Panc1 (cell line): ENCODE measurements around the gene GPR37L1. TPM values are rescaled to one million over a fixed set of nuclear protein-coding genes. Genes with fewer than 3 reads are reported as not detected.

Experiments used
- ATAC-seq: fragments of 200-7000 bp; cut with Tn5 transposase; 2 replicates; pipeline ENCODE4 v1.9.1; 2020; ENCODE audit warnings: mild to moderate bottlenecking, moderate library complexity
- BruUV-seq: library from RNA; stranded (reverse); fragments of 400-500 nt; replicated peaks from 2 replicates; lab custom pipeline; 2021; lab: Mats Ljungman, UMichigan
- CTCF ChIA-PET: fragments of 300-600 bp; sonication (Branson Sonifier 250); formaldehyde crosslinking; loops from one replicate; lab custom pipeline; 2022; ENCODE audit warnings: antibody characterized with exemption; lab: Charles Lee
- POLR2A ChIA-PET: fragments of 300-600 bp; sonication (Branson Sonifier 250); formaldehyde crosslinking; loops from one replicate; lab custom pipeline; 2022; ENCODE audit warnings: antibody characterized with exemption; lab: Charles Lee
- DNase-seq: peaks from one replicate; pipeline ENCODE4 v3.0.0-alpha.2; 2010; ENCODE audit warnings: low read depth, low spot score
- H3K27ac ChIP-seq: 2 replicates; pipeline ENCODE4 v1.5.1; 2011; ENCODE audit warnings: mild to moderate bottlenecking, low read length, inconsistent platforms
- H3K27me3 ChIP-seq: fragments of 200-500 bp; sonication (Bioruptor generic); 2 replicates; pipeline ENCODE4 v1.6.0; 2014; ENCODE audit warnings: low read length, inconsistent platforms; ENCODE audit not compliant: control insufficient read depth, insufficient read depth
- H3K36me3 ChIP-seq: fragments of 200-500 bp; sonication (Bioruptor generic); 2 replicates; pipeline ENCODE4 v1.5.1; 2014; ENCODE audit warnings: inconsistent platforms, mild to moderate bottlenecking, low read length, moderate library complexity; ENCODE audit not compliant: control insufficient read depth, insufficient read depth
- H3K4me1 ChIP-seq: 2 replicates; pipeline ENCODE4 v1.5.1; 2011; ENCODE audit warnings: inconsistent platforms, mild to moderate bottlenecking, low read length, moderate library complexity; ENCODE audit not compliant: control insufficient read depth, insufficient read depth
- H3K4me3 ChIP-seq, 2 experiments: 2 replicates each; pipeline ENCODE4 v1.5.1; 2011 to 2012; ENCODE audit warnings: low read depth in 2 of 2, low read length in 2 of 2, mild to moderate bottlenecking in 2 of 2, inconsistent platforms in 1 of 2, moderate library complexity in 1 of 2
- H3K9me3 ChIP-seq: fragments of 200-500 bp; sonication (Bioruptor generic); 2 replicates; pipeline ENCODE4 v1.5.1; 2014; ENCODE audit warnings: low read depth, mild to moderate bottlenecking, inconsistent platforms, low read length, moderate library complexity; ENCODE audit not compliant: control insufficient read depth, insufficient read depth
- POLR2AphosphoS5 ChIP-seq: IDR thresholded peaks from 2 replicates; pipeline ENCODE4 v1.6.1; 2012; ENCODE audit warnings: mild to moderate bottlenecking, low read depth, low read length, moderate library complexity
- SIN3A ChIP-seq: IDR thresholded peaks from 2 replicates; pipeline ENCODE4 v1.6.1; 2012; ENCODE audit warnings: low read depth, mild to moderate bottlenecking, low read length, moderate library complexity, borderline replicate concordance; ENCODE audit not compliant: insufficient read depth
- TCF7L2 ChIP-seq: IDR thresholded peaks from 2 replicates; pipeline ENCODE4 v1.6.1; 2011; ENCODE audit warnings: mild to moderate bottlenecking, low read depth, low read length, inconsistent platforms
- in situ Hi-C: cut with HindIII; loops from 2 replicates; pipeline ENCODE4 v1.10.0; 2016; ENCODE audit warnings: low sequenced_read_pairs, low pct_unique_long_range_greater_than_20kb
- intact Hi-C: fragments of 100-400 bp; cut with micrococcal nuclease; formaldehyde crosslinking; loops from one replicate; pipeline ENCODE4 v1.10.0; 2022; ENCODE audit not compliant: unreplicated experiment
- total RNA-seq: library from RNA; stranded (reverse); gene quantifications from one replicate; pipeline ENCODE4 v1.2.1, GENCODE V29; 2021; ENCODE audit not compliant: unreplicated experiment
- TF ChIP-seq, protein P1 (sequence below): fragments of 450-650 bp; IDR thresholded peaks from 2 replicates; pipeline ENCODE4 v1.5.1; 2017; ENCODE audit warnings: mild to moderate bottlenecking
- TF ChIP-seq, protein P2 (sequence below), 2 experiments: IDR thresholded peaks; 2 replicates each; pipeline ENCODE4 v1.6.1; 2011 to 2012; ENCODE audit warnings: low read depth in 2 of 2, control low read depth in 1 of 2, low read length in 1 of 2, mild to moderate bottlenecking in 1 of 2, moderate library complexity in 1 of 2; ENCODE audit not compliant: insufficient read depth in 1 of 2

The GPR37L1 gene
- total RNA-seq, 1 experiment from 2014 or later, result 0.44 TPM

DNA sequence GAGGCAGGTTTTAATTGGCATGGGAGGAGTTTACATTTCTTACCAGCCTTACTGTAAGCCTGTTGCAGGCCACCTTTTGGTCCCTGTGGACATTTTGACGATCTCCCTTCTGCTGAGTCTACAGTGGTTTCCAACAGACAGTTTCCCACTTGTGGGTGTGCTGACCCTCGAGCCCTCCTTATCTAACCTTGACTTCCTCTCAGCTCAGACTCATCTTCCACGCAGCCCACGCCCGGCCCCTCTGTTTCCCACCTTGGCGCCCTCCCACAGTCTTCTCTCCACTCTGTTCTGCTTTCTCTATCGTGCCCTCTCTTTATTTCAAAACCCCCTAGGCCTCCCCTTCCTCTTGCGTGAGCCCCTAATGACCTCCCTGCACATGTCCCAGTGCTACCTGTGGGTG is 27.9 kb downstream of the GPR37L1 start:
- peaks cover 3% of the 10 kb centered on the region; the same call in 1 of the 2 replicates for H3K4me1 ChIP-seq
- in situ Hi-C loops (no loop called here), intact Hi-C loops (no loop called here)
- no peak overlapping the region for H3K4me3 ChIP-seq
- no peak for DNase-seq
- no peaks in the 10 kb centered on the region for H3K36me3 ChIP-seq
- H3K27ac ChIP-seq, result no peak overlapping the region
- TF ChIP-seq, protein P1, sequence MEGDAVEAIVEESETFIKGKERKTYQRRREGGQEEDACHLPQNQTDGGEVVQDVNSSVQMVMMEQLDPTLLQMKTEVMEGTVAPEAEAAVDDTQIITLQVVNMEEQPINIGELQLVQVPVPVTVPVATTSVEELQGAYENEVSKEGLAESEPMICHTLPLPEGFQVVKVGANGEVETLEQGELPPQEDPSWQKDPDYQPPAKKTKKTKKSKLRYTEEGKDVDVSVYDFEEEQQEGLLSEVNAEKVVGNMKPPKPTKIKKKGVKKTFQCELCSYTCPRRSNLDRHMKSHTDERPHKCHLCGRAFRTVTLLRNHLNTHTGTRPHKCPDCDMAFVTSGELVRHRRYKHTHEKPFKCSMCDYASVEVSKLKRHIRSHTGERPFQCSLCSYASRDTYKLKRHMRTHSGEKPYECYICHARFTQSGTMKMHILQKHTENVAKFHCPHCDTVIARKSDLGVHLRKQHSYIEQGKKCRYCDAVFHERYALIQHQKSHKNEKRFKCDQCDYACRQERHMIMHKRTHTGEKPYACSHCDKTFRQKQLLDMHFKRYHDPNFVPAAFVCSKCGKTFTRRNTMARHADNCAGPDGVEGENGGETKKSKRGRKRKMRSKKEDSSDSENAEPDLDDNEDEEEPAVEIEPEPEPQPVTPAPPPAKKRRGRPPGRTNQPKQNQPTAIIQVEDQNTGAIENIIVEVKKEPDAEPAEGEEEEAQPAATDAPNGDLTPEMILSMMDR, result no peak
- no peak for TF ChIP-seq SIN3A
- TF ChIP-seq TCF7L2, result no peak
- TF ChIP-seq, protein P2, sequence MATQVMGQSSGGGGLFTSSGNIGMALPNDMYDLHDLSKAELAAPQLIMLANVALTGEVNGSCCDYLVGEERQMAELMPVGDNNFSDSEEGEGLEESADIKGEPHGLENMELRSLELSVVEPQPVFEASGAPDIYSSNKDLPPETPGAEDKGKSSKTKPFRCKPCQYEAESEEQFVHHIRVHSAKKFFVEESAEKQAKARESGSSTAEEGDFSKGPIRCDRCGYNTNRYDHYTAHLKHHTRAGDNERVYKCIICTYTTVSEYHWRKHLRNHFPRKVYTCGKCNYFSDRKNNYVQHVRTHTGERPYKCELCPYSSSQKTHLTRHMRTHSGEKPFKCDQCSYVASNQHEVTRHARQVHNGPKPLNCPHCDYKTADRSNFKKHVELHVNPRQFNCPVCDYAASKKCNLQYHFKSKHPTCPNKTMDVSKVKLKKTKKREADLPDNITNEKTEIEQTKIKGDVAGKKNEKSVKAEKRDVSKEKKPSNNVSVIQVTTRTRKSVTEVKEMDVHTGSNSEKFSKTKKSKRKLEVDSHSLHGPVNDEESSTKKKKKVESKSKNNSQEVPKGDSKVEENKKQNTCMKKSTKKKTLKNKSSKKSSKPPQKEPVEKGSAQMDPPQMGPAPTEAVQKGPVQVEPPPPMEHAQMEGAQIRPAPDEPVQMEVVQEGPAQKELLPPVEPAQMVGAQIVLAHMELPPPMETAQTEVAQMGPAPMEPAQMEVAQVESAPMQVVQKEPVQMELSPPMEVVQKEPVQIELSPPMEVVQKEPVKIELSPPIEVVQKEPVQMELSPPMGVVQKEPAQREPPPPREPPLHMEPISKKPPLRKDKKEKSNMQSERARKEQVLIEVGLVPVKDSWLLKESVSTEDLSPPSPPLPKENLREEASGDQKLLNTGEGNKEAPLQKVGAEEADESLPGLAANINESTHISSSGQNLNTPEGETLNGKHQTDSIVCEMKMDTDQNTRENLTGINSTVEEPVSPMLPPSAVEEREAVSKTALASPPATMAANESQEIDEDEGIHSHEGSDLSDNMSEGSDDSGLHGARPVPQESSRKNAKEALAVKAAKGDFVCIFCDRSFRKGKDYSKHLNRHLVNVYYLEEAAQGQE (IDR thresholded peaks at IDR 0.05; ENCODE audit: insufficient read depth in 1 of 2, low read depth in 2 of 2, low read length in 1 of 2), result no peak
- TF ChIP-seq POLR2AphosphoS5, result no peak
- ChIA-PET POLR2A (no interaction called here), CTCF (no interaction called here)
- no TSS peak for BruUV-seq
- H3K9me3 ChIP-seq, result no peaks in the 10 kb centered on the region
- ATAC-seq, result no peak
- no peaks in the 10 kb centered on the region for H3K27me3 ChIP-seq

DNA sequence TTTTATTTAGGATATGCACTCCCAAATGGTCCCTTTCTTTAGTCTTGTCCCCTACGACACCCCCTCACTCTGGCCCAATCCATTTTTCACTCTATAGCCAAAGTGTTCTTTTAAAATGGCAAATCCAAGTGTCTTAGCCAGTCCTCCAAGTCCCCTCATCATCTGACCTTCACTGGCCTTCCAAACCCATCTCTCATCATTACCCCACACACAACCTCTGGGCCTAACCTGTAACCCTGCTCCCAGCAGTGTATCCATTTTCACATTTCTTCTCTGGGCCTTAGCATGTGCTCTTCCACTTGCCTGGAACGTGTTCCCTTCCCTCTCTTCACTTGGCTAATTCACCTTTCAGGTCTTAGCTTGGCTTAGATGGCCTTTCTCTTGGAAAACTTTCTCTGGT is 28.3 kb downstream of the GPR37L1 start:
- Histone ChIP-seq H3K36me3 (no peaks in the 10 kb centered on the region), H3K27ac (no peak overlapping the region), H3K27me3 (no peaks in the 10 kb centered on the region), H3K4me3 (no peak overlapping the region), H3K9me3 (no peaks in the 10 kb centered on the region), H3K4me1 (peaks cover 3% of the 10 kb centered on the region; the same call in 1 of the 2 replicates)
- in situ Hi-C loops (no loop called here), intact Hi-C loops (no loop called here)
- no TSS peak for BruUV-seq
- CTCF ChIA-PET, result no interaction called here
- no peak for ATAC-seq
- DNase-seq, result no peak
- no peak for TF ChIP-seq POLR2AphosphoS5
- TF ChIP-seq, protein P2 (IDR thresholded peaks at IDR 0.05; ENCODE audit: insufficient read depth in 1 of 2, low read depth in 2 of 2, low read length in 1 of 2), result no peak
- TF ChIP-seq, protein P1, result no peak
- TF ChIP-seq SIN3A, result no peak
- TF ChIP-seq TCF7L2, result no peak
- POLR2A ChIA-PET, result no interaction called here
